ENCODE measurements around the gene WWOX. TPM values are rescaled to one million over a fixed set of nuclear protein-coding genes. Genes with fewer than 3 reads are reported as not detected.

The WWOX gene
- total RNA-seq, 1 donor from 2014 or later: 19.2 TPM

GRCh38 chr16:78473031-78473699 lies 373.7 kb downstream of the WWOX start:
- TF ChIP-seq CTCF (IDR thresholded peaks at IDR 0.05): no peak
- peak; percentile 66 to 70 for ATAC-seq
- Histone ChIP-seq H3K27ac (no peak overlapping the region), H3K4me3 (no peak overlapping the region), H3K9me3 (no peaks in the 10 kb centered on the region), H3K27me3 (ENCODE audit: low read depth) (no peaks in the 10 kb centered on the region), H3K36me3 (no peaks in the 10 kb centered on the region), H3K4me1 (no peaks in the 10 kb centered on the region)
- intact Hi-C loops (cut with DNase I): no loop called here
- no peak for DNase-seq

GRCh38 chr16:78474762-78475161 lies 375.3 kb downstream of the WWOX start:
- Histone ChIP-seq H3K27me3 (ENCODE audit: low read depth) (no peaks in the 10 kb centered on the region), H3K9me3 (no peaks in the 10 kb centered on the region), H3K4me1 (no peaks in the 10 kb centered on the region), H3K4me3 (no peak overlapping the region), H3K36me3 (no peaks in the 10 kb centered on the region), H3K27ac (no peak overlapping the region)
- DNase-seq (no peak), ATAC-seq (no peak)
- no peak for TF ChIP-seq CTCF (IDR thresholded peaks at IDR 0.05)
- intact Hi-C loops (cut with DNase I): no loop called here

GRCh38 chr16:78476615-78477014 lies 377.2 kb downstream of the WWOX start:
- Histone ChIP-seq H3K27me3 (ENCODE audit: low read depth) (no peaks in the 10 kb centered on the region), H3K4me3 (no peak overlapping the region), H3K36me3 (no peaks in the 10 kb centered on the region), H3K27ac (no peak overlapping the region), H3K4me1 (no peaks in the 10 kb centered on the region), H3K9me3 (no peaks in the 10 kb centered on the region)
- DNase-seq: no peak
- TF ChIP-seq CTCF (IDR thresholded peaks at IDR 0.05): no peak
- intact Hi-C loops (cut with DNase I): no loop called here
- no peak for ATAC-seq

- ATAC-seq (no peak), DNase-seq (no peak)
- intact Hi-C loops (cut with DNase I): no loop called here
Observed at GRCh38 chr16:78478267-78478861, 378.9 kb downstream of the WWOX start.

GRCh38 chr16:78479723-78480122 lies 380.3 kb downstream of the WWOX start:
- intact Hi-C loops (cut with DNase I): no loop called here
- Histone ChIP-seq H3K27me3 (ENCODE audit: low read depth) (no peaks in the 10 kb centered on the region), H3K27ac (no peak overlapping the region), H3K4me1 (no peaks in the 10 kb centered on the region), H3K9me3 (no peaks in the 10 kb centered on the region), H3K4me3 (no peak overlapping the region), H3K36me3 (no peaks in the 10 kb centered on the region)
- TF ChIP-seq CTCF (IDR thresholded peaks at IDR 0.05): no peak
- no peak for DNase-seq
- ATAC-seq: no peak

More at GRCh38 chr16:78478267-78478861, 378.9 kb downstream of the WWOX start:
- Histone ChIP-seq H3K27ac (no peak overlapping the region), H3K27me3 (ENCODE audit: low read depth) (no peaks in the 10 kb centered on the region), H3K4me3 (no peak overlapping the region), H3K4me1 (no peaks in the 10 kb centered on the region), H3K36me3 (no peaks in the 10 kb centered on the region), H3K9me3 (no peaks in the 10 kb centered on the region)
- no peak for TF ChIP-seq CTCF (IDR thresholded peaks at IDR 0.05)

Measured in lower lobe of right lung (tissue), 2 donors.